SW 1271 (cell line): ENCODE results near the gene IPP.
"Not testable (repeated sequence)": the region's sequence is repeated elsewhere in the genome, so short reads cannot be mapped to it uniquely, and the experiment has no call there.

Source experiments
- DNase-seq, 2 experiments: peaks; one replicate each; lab custom pipeline; 2025; lab: John Stamatoyannopoulos, UW

The IPP gene

DNA sequence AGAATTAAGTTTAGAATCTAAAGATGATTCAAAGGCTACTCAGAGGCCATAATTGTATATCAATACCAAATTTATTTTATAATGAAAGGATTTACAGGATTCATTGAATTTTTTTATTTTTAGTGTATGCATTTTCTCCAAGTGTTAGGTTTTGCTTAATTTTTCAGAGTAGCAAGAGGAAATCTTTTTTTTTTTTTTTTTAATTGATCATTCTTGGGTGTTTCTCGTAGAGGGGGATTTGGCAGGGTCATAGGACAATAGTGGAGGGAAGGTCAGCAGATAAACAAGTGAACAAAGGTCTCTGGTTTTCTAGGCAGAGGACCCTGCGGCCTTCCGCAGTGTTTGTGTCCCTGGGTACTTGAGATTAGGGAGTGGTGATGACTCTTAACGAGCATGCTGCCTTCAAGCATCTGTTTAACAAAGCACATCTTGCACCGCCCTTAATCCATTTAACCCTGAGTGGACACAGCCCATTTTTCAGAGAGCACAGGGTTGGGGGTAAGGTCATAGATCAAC lies 10.8 kb downstream of the IPP start:
- DNase-seq, result not testable (repeated sequence)

DNA sequence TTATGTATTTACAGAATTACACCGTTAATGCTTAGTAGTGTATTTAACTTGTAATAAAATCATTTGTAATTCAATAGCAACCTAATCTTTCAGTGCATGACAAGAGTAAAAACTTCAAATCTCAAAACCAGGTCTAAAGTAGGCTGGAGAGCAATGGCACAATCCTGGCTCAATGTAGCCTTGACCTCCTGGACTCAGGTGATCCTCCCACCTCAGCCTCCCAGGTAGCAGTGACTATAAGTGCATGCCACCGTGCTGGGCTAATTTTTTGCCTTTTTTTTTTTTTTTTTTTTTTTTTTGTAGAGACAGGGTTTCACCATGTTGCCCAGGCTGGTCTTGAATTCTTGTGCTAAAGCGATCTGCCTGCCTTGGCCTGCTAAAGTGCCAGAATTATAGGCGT lies 11.3 kb downstream of the IPP start:
- no peak for DNase-seq

DNA sequence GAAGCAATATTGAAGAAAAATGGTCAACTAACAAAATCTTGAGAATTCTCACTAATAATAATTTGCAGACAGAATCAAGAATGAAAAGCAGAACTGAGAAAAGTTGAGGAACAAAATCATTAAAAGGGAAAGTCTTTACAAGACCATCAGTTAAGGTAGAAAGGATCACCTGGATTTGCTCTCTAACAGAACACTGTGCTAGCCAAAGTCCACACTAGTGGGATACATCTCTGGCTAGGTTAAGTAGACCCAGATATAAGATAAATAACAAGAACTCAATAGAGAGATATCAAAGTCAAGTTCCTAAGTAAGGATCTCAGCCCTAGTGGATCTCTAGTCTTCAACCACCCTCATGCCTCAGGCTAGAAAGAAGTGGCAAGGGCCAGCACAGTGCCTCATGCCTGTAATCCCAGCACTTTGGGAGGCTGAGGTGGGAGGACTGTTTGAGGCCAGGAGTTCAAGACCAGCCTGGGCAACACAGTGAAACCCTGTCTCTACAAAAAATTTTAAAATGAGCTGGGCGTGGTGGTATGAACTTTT lies 19.6 kb downstream of the IPP start:
- no peak for DNase-seq

DNA sequence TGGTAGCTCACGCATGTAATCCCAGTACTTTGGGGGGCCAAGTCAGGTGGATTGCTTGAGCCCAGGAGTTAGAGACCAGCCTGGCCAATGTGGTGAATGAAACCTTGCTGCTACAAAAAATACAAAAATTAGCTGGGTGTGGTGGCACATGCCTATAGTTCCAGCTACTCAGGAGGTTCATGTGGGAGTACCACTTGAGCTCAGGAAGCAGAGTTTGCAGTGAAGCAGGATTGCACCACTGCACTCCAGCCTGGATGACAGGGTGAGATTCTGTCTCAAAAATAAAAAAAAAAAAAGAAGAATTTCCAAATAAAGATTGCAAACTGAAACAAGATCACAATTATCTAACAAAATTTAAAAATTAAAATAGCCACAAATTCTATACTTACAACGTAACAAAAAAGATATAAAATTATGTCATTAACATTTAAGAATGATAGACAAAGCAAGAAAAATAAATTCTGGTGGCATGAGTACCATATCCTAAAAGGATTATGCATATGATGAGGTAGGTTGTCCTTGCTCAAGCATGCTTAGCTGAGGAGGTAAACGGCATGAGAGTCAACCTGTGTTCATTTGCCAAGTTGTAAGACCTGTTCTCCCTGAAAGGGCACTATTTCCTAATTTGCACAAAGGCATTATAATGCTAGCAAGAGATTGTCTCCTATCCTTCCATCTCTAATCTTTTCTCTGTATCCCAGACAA lies 20.2 kb downstream of the IPP start:
- DNase-seq, result no peak

DNA sequence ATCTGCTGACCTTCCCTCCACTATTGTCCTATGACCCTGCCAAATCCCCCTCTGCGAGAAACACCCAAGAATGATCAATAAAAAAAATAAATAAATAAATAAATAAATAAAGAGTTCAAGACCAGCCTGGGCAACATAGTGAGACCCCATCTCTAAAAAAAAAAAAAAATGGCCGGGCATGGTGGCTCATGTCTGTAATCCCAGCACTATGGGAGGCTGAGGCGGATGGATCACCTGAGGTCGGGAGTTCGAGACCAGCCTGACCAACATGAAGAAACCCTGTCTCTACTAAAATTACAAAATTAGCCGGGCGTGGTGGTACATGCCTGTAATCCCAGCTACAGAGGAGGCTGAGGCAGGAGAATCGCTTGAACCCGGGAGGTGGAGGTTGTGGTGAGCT lies 24.4 kb downstream of the IPP start:
- not testable (repeated sequence) for DNase-seq

DNA sequence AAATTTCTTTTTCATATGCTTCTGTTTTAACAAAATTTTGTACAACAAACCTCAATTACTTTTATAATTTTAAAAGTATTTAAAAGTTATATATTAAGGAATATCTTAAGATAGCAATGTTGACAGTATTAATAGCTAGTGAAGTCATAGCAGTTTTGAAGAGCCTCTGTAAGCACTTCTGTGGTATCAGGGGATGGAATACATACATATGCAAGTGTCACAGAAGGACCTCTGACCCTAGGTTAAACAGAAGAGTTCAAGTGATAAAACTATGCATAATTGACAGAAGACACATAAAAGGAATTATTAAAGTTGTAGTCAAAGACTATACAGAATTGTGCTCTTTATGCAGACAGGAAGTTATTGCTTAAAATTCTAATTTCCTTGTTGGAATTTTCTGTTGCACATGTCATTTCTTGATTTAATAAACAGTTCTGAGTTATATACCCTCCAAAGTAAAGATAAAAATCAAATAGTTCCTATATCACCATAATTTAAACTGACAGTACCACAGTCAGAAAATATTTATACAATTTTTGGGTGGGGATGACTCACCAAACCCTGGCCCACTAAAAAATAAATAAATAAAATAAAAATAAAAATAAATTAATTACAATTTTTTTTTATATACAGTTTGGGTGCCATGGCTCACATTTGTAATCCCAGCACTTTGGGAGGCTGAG lies 27.1 kb downstream of the IPP start:
- DNase-seq, result no peak

DNA sequence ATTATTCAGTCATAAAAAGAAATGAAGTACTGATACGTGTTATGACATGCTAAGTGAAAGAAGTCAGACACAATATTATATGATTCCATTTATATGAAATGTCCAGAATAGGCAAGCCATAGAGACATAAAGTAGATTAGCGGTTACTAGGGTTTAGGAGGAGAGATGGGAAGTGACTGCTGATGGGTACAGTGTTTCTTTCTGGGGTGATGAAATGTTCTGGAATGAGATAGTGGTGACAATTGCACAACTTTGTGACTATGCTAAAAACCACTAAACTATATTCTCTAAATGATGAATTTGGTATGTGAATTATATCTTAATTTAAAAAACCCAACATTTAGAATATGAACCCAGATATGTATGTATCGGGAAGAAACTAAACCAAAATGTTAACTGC lies 27.6 kb downstream of the IPP start:
- DNase-seq, result no peak

DNA sequence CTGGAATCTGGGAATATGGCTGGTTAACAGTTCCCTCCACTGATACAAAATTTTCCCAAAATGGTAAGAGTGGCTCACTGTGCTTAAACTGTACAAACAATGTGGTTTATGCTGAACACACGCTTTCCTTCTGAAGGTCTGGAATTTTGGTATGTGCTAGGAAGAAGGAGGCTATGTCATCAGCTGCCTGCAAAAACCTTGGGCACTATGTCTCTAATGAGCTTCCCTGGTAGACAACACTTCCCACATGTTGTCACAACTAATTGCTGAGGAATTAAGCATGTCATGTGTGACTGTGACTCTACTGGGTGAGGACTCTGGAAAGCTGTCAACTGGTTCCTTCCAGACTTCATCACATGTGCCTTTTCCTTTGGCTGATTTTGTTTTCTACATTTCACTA lies 29.2 kb downstream of the IPP start:
- DNase-seq, result no peak

DNA sequence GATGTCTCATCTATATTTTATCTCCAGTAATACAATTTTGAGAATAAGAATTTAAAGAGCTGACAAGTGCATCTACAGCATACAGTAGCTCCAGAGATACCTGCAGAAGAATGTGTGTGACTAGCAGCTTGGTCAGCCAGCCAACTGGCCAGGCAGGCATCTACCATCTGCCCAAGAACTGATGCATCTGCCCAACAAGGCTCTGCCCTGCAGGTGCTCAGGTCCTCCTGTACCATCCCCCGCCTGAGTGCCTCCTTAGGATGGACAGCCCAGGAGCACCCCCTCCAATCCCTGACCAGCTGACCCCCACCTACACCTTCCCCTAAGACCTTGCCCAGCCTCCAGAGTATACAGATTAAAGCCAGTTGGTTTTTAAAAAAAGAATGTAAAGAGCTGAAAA lies 32.2 kb downstream of the IPP start:
- no peak for DNase-seq

DNA sequence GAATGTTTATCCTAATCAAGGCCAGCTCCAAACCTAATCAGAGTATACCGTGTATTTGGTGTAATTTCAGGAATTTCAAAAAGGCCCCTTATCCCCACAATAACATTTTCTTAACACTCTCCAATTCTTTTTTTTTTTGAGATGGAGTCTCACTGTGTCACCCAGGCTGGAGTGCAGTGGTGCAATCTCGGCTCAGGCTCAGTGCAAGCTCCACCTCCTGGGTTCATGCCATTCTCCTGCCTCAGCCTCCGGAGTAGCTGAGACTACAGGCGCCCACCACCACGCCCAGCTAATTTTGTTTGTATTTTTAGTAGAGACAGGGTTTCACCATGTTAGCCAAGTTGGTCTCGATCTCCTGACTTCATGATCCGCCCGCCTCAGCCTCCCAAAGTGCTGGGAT lies 33.1 kb downstream of the IPP start:
- not testable (repeated sequence) for DNase-seq

DNA sequence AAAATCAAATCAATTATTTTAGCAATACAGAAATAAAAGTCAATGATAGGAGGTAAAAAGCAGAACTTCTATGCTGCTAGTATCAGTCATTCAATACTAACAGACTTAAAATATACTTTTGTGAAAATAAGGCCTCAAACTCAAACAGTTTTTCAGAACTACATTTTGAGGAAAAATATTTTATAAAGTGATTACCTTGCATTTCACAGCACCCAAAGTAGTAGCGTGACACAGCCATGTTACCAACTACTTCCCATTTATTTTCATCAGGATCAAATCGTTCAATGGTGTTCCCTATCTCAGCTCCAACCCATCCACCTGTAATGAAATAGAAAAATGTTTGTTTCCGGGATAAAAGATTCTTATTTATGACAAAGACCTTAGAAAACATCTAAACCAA lies 33.8 kb downstream of the IPP start:
- no peak for DNase-seq

DNA sequence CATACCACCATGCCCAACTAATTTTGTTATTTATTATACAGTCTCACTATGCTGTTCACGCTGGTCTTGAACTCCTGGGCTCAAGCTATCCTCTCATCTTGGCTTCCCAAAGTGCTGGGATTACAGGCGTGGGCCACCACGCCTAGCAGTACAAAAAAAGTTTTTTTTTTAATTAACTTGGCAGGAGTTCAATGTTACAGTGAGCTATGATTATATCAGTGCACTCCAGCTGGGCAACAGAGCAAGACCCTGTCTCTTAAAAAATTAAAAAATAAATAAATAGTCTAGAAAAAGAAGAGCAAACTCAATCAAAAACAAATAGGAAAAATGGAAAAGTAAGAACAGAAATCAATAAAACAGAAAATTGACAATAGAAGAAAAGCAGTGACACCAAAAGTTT lies 36.7 kb downstream of the IPP start:
- no peak for DNase-seq

DNA sequence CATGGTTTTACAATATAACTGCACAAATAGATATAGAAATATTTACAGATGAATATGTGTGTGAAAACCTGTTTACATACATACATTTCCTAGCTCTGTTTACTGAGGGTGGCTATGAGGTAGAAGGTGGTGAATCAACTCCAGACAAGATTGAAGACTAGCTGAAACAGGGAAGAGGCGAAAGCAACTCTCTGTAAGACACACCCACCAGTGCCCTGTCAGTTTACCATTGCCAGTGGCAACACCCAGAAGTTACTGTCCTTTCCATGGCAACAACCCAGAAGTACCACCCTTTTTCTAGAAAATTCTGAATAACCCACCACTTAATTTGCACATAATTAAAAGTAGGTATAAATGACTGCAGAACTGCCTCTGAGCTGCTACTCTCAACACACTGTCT lies 45.8 kb downstream of the IPP start:
- DNase-seq, result no peak

DNA sequence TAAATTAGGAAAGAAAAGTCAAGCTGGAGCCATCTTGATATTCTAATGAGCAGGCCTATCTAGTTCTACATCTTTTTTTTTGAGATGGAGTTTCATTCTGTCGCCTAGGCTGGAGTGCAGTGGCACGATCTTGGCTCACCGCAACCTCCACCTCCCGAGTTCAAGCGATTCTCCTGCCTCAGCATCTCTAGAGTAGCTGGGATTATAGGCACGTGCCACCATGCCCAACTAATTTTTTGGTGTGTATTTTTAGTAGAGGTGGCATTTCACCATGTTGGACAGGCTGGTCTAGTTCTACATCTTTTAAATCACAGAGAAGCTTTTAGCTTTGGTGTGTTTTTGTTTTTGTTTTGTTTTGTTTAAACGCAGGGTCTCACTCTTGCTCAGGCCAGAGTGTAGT lies 55.6 kb downstream of the IPP start:
- DNase-seq, result no peak

DNA sequence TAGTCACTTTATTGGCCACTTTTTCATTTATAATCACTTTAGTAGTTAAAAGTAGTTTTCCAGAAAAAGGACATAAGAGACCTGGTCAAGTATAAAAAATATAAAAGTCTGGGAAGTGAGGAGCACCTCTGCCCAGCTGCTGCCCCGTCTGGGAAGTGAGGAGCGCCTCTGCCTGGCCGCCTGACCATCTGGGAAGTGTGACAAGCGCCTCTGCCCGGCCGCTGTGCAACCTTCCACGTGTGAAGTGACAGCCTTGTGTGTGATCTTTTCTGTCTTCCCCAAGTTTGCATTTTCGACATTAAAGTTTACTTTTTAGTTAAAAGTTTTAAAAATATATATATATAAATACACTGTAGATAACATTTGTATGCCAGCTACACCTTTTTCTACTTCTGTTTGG lies 56.6 kb downstream of the IPP start:
- DNase-seq, result not testable (repeated sequence)

DNA sequence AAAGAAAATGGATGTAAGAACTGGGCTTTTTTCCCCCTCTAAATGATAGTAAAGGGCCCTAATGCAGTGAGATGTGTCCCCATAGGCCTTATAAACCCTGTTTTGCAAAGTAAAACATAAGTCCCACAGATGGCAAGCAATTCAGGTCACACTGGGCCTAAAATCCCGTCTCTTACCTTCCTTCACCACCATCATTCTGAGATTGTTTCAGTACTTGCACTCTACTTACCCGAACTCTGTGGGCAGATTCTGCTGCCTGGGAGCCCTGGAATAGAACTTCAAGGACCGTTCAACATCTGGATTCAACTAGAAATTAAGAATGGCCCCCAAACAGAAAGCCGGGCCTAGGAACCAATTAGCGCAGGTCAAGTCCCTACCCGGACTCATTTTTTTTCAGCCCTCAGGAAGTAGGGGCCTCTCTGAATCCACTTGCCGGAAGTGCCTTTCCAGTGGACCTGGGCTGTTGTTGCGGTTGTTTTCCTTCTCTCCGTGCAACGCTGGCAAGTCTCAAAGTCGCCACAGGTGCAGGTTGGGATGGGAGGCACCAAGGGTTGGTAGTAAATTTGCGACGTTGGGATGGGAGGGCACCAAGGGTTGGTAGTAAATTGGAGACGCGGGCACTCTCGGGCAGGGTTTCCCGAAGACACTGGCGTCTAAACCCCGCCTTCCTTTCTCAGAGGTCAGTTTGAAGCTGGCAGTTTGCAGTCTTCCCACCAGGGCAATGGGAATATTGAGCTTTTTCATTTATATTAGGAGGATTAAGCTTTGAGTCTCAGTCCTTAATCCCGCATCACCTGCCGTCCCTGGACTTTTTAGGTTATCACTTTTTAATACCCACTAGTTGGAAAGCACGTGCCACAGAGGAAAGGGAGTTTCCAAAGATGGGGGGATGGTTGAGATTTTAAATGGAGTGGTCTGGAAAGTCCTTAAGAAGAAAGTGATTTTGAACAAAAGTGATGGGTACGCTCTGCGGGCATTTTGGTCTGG lies 62.4 kb downstream of the IPP start, which contains the start of gene TMEM69:
TMEM69 (plus strand) TSS at position 428 of the 987 bp plus-strand sequence. CDS start 2,888 bp downstream, outside the sequence.
- peak; percentile 44 to 84 for DNase-seq

DNA sequence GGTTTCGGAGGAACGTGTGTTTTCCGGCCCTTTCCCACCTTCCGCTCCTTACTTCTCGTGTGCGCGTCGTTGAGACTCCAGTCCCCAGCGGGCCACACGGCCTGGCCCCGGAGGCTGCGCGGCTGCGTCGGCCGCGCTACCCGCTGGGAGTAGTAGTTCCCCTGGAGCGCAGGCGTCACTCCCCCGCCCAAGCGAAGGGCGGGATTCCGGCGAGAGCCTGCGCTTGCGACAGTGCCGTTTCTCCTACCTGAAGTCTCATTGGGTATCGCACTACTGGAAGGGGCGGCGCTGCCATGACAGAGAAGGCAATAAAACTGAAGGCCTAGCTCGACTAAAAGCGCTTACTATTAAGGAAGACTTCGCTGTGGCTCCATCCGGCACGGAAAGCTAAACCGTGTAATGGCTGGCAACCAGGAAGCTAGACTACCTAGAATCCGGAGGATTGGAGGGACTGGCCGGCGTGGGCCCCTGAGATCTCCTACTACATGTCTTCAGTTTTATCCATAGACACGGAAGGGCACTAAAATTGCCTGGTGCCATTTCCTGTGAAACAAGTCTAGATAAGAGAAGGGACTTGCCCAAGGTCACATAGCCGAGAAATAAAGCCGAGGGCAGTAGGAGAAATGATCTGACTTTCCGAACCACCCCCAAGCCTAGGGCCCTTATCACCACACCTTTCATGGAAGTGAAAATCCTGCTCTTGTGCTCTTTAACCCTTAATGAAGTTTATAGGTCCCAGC lies 63.3 kb downstream of the IPP start:
- peak; percentile 86 to 95 for DNase-seq

DNA sequence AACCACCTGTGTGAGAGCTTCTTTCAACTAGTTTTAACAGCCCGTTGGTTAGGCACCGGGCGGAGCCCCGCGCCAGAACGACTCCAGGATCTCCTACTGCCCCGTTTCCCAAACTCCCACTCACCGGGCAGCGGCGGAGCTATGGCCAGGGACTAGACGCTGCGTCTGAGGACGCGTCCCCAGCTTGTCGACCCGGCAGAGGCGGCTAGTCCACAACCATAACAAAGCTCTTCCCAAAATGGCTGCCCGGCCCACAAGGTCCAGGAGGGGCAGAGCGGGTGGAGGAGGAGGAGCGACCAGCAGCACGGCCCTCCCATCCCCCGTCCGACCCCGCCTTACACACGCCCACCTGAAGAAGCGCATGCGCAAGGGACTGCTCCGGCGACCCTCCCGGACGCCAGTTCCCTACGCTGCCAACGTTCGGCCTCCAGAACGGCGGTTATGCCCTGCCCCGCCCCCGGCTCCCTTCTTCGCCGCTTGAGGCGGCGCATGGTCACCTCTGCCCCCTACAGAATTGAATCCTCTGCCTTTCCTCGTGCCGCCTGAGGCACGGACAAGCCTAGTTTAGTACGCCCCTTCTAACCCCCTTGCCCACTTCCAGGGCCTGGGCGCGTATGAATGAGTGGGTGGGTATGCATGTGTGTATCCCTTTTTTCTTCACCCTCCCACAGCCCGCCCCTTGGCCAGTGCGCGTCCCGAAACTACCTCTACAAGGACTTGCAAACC lies 64.0 kb downstream of the IPP start, which contains the start of gene GPBP1L1:
GPBP1L1 (minus strand) TSS at position 246 of the 726 bp plus-strand sequence. CDS start 27,446 bp downstream, outside the sequence.
- DNase-seq, result peak; percentile 63 to 89

DNA sequence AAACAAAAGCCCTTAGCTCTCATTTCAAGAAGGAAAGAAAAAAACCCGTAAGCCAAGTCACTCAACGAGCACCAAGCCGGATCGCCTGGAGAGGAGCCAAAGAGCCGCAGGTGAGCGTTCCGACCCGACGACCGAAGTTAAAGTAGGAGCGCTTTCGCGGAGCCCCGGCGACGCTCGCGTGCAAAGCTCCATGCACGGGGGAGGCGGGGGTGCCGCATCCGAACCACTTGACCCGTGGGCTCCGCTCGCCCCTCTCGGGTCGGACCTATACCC lies 64.5 kb downstream of the IPP start:
- DNase-seq, result peak in 1 of 2 experiments; percentile 35

DNA sequence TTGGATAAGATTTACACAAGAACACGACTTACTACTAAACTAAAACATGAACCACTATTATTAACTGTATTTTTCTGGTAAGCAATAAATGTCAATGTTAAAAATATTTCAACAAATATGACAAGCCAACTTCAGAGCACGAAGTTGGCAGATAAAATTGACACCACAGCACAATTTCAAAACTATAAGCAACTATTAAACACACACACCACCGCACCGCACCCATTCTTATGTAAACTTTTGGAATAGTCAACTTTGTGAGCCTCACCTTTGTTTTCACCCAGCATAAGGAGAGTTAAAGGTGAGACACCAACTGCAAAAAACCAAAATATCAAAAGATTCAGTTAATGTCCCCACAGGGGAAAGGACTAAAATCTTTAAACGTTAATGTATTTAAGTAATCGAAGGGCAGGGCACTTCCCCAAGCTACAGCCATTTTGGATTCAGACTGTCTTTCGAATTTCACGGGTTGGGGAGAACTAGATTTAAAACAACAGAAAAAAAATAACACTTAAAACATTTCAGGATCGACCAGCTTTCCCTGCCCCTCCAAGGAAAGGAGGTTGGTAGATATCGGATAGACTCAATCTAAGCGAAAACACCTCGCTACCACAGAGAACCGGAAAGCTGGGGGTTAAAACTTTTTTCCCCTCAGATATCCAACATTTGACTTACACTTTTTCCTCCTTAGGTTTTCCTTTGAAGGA lies 65.0 kb downstream of the IPP start:
- DNase-seq, result peak in 1 of 2 experiments; percentile 26
